ENCODE data around the gene OSGEP.

The OSGEP gene

GRCh38 chr14:20469890-20470602 is 15.4 kb upstream of the OSGEP start:
- peak overlapping the region; percentile 80 for H3K9ac ChIP-seq (ENCODE audit: low read length)
- peak overlapping the region; percentile 60 for H3K4me3 ChIP-seq (ENCODE audit: low read length)
- H3K36me3 ChIP-seq (ENCODE audit: control insufficient read depth, insufficient read depth, low read length), result peaks cover 11% of the 10 kb centered on the region
- H3K79me2 ChIP-seq (ENCODE audit: control insufficient read depth, insufficient read depth, low read length), result peaks cover 32% of the 10 kb centered on the region
- peak overlapping the region; percentile 62 for H3K27ac ChIP-seq (ENCODE audit: low read depth, low read length)
- H3K4ac ChIP-seq (ENCODE audit: low read depth, low read length), result peak overlapping the region; percentile 29
- H4K8ac ChIP-seq (ENCODE audit: low read depth, low read length), result no peak overlapping the region
- H3K4me2 ChIP-seq (ENCODE audit: low read length), result peak overlapping the region; percentile 99
- peak overlapping the region; percentile 68 for H2BK5ac ChIP-seq (ENCODE audit: low read length)
- H2AK5ac ChIP-seq (ENCODE audit: low read length), result peak overlapping the region; percentile 71
- H3K56ac ChIP-seq (ENCODE audit: low read length), result peak overlapping the region; percentile 89
- no peak overlapping the region for H2BK120ac ChIP-seq (ENCODE audit: low read depth, low read length)
- peaks cover 7% of the 10 kb centered on the region for H3K4me1 ChIP-seq (ENCODE audit: control insufficient read depth, low read depth, low read length)
- peak overlapping the region; percentile 52 for H3K23ac ChIP-seq (ENCODE audit: low read length)
- peak; percentile 88 for DNase-seq
- no CpG with 5 or more reads among the region's 12 CpGs for WGBS (ENCODE audit: extremely low coverage, insufficient coverage, low lambda C conversion rate)
- H3K79me1 ChIP-seq (ENCODE audit: low read length), result peaks cover 14% of the 10 kb centered on the region
- H3K18ac ChIP-seq (ENCODE audit: low read length), result no peak overlapping the region
- no peak overlapping the region for H2BK15ac ChIP-seq (replicated peaks; ENCODE audit: low read depth)
- H4K5ac ChIP-seq (ENCODE audit: low read length), result peak overlapping the region; percentile 74
- H3K27me3 ChIP-seq (ENCODE audit: insufficient read depth, low read length, poor library complexity), result no peaks in the 10 kb centered on the region

GRCh38 chr14:20469242-20469889 is 14.8 kb upstream of the OSGEP start, which contains the start of gene PNP:
Gene PNP (plus strand): TSS chr14:20469406. CDS start chr14:20469525, 119 bp downstream.
- Histone ChIP-seq H2BK5ac (ENCODE audit: low read length) (peak within 1 kb of the TSS; percentile 29), H3K27ac (ENCODE audit: low read depth, low read length) (peak within 1 kb of the TSS; percentile 62), H3K23ac (ENCODE audit: low read length) (peak within 1 kb of the TSS; percentile 52), H3K56ac (ENCODE audit: low read length) (peak within 1 kb of the TSS; percentile 89), H4K5ac (ENCODE audit: low read length) (no peak within 1 kb of the TSS), H3K4ac (ENCODE audit: low read depth, low read length) (peak within 1 kb of the TSS; percentile 29), H3K4me2 (ENCODE audit: low read length) (peak within 1 kb of the TSS; percentile 99), H3K4me3 (ENCODE audit: low read length) (peak within 1 kb of the TSS; percentile 60), H3K4me1 (ENCODE audit: control insufficient read depth, low read depth, low read length) (peaks cover 7% of the 10 kb centered on the region), H3K36me3 (ENCODE audit: control insufficient read depth, insufficient read depth, low read length) (peaks cover 6% of the 10 kb centered on the region), H3K18ac (ENCODE audit: low read length) (no peak within 1 kb of the TSS), H4K8ac (ENCODE audit: low read depth, low read length) (no peak within 1 kb of the TSS), H2AK5ac (ENCODE audit: low read length) (no peak within 1 kb of the TSS), H2BK120ac (ENCODE audit: low read depth, low read length) (no peak within 1 kb of the TSS), H3K27me3 (ENCODE audit: insufficient read depth, low read length, poor library complexity) (no peaks in the 10 kb centered on the region), H2BK15ac (replicated peaks; ENCODE audit: low read depth) (no peak within 1 kb of the TSS), H3K79me2 (ENCODE audit: control insufficient read depth, insufficient read depth, low read length) (peaks cover 32% of the 10 kb centered on the region), H3K9ac (ENCODE audit: low read length) (peak within 1 kb of the TSS; percentile 80), H3K79me1 (ENCODE audit: low read length) (peaks cover 13% of the 10 kb centered on the region)
- no CpG with 5 or more reads among the region's 40 CpGs for WGBS (ENCODE audit: extremely low coverage, insufficient coverage, low lambda C conversion rate)
- DNase-seq, result peak; percentile 97

GRCh38 chr14:20468764-20469241 is 14.2 kb upstream of the OSGEP start:
- Histone ChIP-seq H2BK5ac (ENCODE audit: low read length) (no peak overlapping the region), H3K27ac (ENCODE audit: low read depth, low read length) (no peak overlapping the region), H3K79me2 (ENCODE audit: control insufficient read depth, insufficient read depth, low read length) (peaks cover 32% of the 10 kb centered on the region), H3K36me3 (ENCODE audit: control insufficient read depth, insufficient read depth, low read length) (peaks cover 4% of the 10 kb centered on the region), H3K4me1 (ENCODE audit: control insufficient read depth, low read depth, low read length) (peaks cover 7% of the 10 kb centered on the region), H2BK15ac (replicated peaks; ENCODE audit: low read depth) (no peak overlapping the region), H3K9ac (ENCODE audit: low read length) (peak overlapping the region; percentile 58), H3K56ac (ENCODE audit: low read length) (peak overlapping the region; percentile 80), H3K4ac (ENCODE audit: low read depth, low read length) (no peak overlapping the region), H2AK5ac (ENCODE audit: low read length) (no peak overlapping the region), H2BK120ac (ENCODE audit: low read depth, low read length) (no peak overlapping the region), H4K5ac (ENCODE audit: low read length) (no peak overlapping the region), H3K23ac (ENCODE audit: low read length) (no peak overlapping the region), H3K18ac (ENCODE audit: low read length) (no peak overlapping the region), H3K4me2 (ENCODE audit: low read length) (peak overlapping the region; percentile 54), H3K4me3 (ENCODE audit: low read length) (no peak overlapping the region), H4K8ac (ENCODE audit: low read depth, low read length) (no peak overlapping the region), H3K27me3 (ENCODE audit: insufficient read depth, low read length, poor library complexity) (no peaks in the 10 kb centered on the region), H3K79me1 (ENCODE audit: low read length) (peaks cover 12% of the 10 kb centered on the region)
- no peak for DNase-seq
- no CpG with 5 or more reads among the region's 16 CpGs for WGBS (ENCODE audit: extremely low coverage, insufficient coverage, low lambda C conversion rate)

GRCh38 chr14:20461225-20462141 is 6.9 kb upstream of the OSGEP start, which contains the start of gene PIP4P1:
Gene PIP4P1 (minus strand): TSS chr14:20461434. CDS start chr14:20461325, 109 bp downstream.
- no CpG with 5 or more reads among the region's 67 CpGs for WGBS (ENCODE audit: extremely low coverage, insufficient coverage, low lambda C conversion rate)
- peak within 1 kb of the TSS; percentile 95 for H3K56ac ChIP-seq (ENCODE audit: low read length)
- H3K9ac ChIP-seq (ENCODE audit: low read length), result peak within 1 kb of the TSS; percentile 86
- peak within 1 kb of the TSS; percentile 80 for H3K4me3 ChIP-seq (ENCODE audit: low read length)
- H3K4me2 ChIP-seq (ENCODE audit: low read length), result peak within 1 kb of the TSS; percentile 87
- no peak within 1 kb of the TSS for H2BK15ac ChIP-seq (replicated peaks; ENCODE audit: low read depth)
- DNase-seq, result peak; percentile 100
- no peak within 1 kb of the TSS for H3K23ac ChIP-seq (ENCODE audit: low read length)
- peak within 1 kb of the TSS; percentile 24 for H2BK5ac ChIP-seq (ENCODE audit: low read length)
- no peaks in the 10 kb centered on the region for H3K27me3 ChIP-seq (ENCODE audit: insufficient read depth, low read length, poor library complexity)
- peak within 1 kb of the TSS; percentile 99 for H4K5ac ChIP-seq (ENCODE audit: low read length)
- H3K18ac ChIP-seq (ENCODE audit: low read length), result peak within 1 kb of the TSS; percentile 44
- peak within 1 kb of the TSS; percentile 82 for H3K27ac ChIP-seq (ENCODE audit: low read depth, low read length)
- peaks cover 8% of the 10 kb centered on the region for H3K79me1 ChIP-seq (ENCODE audit: low read length)
- peaks cover 18% of the 10 kb centered on the region for H3K79me2 ChIP-seq (ENCODE audit: control insufficient read depth, insufficient read depth, low read length)
- H2BK120ac ChIP-seq (ENCODE audit: low read depth, low read length), result no peak within 1 kb of the TSS
- peaks cover 3% of the 10 kb centered on the region for H3K4me1 ChIP-seq (ENCODE audit: control insufficient read depth, low read depth, low read length)
- peak within 1 kb of the TSS; percentile 37 for H2AK5ac ChIP-seq (ENCODE audit: low read length)
- peak within 1 kb of the TSS; percentile 82 for H4K8ac ChIP-seq (ENCODE audit: low read depth, low read length)
- peaks cover 5% of the 10 kb centered on the region for H3K36me3 ChIP-seq (ENCODE audit: control insufficient read depth, insufficient read depth, low read length)
- H3K4ac ChIP-seq (ENCODE audit: low read depth, low read length), result peak within 1 kb of the TSS; percentile 49

- Histone ChIP-seq H3K27me3 (ENCODE audit: insufficient read depth, low read length, poor library complexity) (no peaks in the 10 kb centered on the region), H2AK5ac (ENCODE audit: low read length) (no peak overlapping the region), H3K18ac (ENCODE audit: low read length) (peak overlapping the region; percentile 44), H3K23ac (ENCODE audit: low read length) (no peak overlapping the region), H4K8ac (ENCODE audit: low read depth, low read length) (peak overlapping the region; percentile 82), H3K79me2 (ENCODE audit: control insufficient read depth, insufficient read depth, low read length) (peaks cover 26% of the 10 kb centered on the region), H3K79me1 (ENCODE audit: low read length) (peaks cover 8% of the 10 kb centered on the region), H3K4me1 (ENCODE audit: control insufficient read depth, low read depth, low read length) (peaks cover 3% of the 10 kb centered on the region), H2BK15ac (replicated peaks; ENCODE audit: low read depth) (no peak overlapping the region), H4K5ac (ENCODE audit: low read length) (no peak overlapping the region), H2BK5ac (ENCODE audit: low read length) (peak overlapping the region; percentile 24), H2BK120ac (ENCODE audit: low read depth, low read length) (no peak overlapping the region), H3K27ac (ENCODE audit: low read depth, low read length) (peak overlapping the region; percentile 82), H3K9ac (ENCODE audit: low read length) (peak overlapping the region; percentile 86), H3K4me2 (ENCODE audit: low read length) (peak overlapping the region; percentile 87), H3K4me3 (ENCODE audit: low read length) (peak overlapping the region; percentile 80), H3K4ac (ENCODE audit: low read depth, low read length) (peak overlapping the region; percentile 38), H3K36me3 (ENCODE audit: control insufficient read depth, insufficient read depth, low read length) (peaks cover 5% of the 10 kb centered on the region), H3K56ac (ENCODE audit: low read length) (peak overlapping the region; percentile 95)
- WGBS (ENCODE audit: extremely low coverage, insufficient coverage, low lambda C conversion rate), result no CpG with 5 or more reads among the region's 32 CpGs
- peak; percentile 29 for DNase-seq
Observed at GRCh38 chr14:20460458-20461224, 6.0 kb upstream of the OSGEP start.
